Activated T-cell treated with anti-CD3 and anti-CD28 coated beads, Interleukin-2, amount 50 U/mL, for 1 hour (primary cell): ENCODE measurements around the gene CCDC142.
"Not testable (repeated sequence)": the region's sequence is repeated elsewhere in the genome, so short reads cannot be mapped to it uniquely, and the experiment has no call there.

Experiments used
- DNase-seq: peaks from one replicate; pipeline ENCODE4 v3.0.0-alpha.2; 2020

CCDC142 gene

DNA sequence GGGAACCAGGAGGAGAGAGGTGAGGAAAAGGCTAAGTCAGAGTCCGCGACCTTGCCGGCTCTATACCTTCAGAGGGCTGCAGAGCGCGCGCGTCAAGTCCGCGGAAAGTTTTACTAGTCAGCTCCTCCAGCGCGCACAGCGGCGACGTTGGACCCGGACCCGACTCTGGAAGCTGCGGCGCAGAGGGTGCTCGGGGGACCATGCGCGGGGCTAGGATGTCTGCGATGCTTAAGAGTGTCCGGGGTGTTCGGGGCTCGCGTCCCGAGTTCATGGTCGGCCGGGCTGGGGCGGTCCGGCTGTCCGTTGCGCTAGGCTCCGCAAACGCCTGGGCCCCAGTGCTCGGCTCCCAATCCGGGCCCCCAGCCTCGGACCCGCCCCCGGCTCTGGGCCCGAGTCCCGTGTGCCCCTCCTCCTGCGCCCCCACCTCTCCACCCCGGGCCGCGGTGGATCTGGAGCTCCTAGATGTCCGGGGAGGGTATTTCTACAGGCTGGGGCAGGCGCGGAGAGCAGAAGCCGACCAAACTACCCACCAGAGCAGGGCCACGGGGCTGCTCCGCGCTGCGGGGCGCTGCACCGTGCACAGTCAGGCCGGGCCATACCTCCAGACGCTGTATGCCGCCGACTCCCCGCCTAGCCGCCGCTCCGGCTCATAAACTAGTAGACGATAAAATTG lies 16.6 kb upstream of the CCDC142 start, which contains the start of gene LBX2:
LBX2 (minus strand) TSS at position 337 of the 673 bp plus-strand sequence; CDS start at position 271, 66 bp downstream.
- DNase-seq: peak; percentile 48

DNA sequence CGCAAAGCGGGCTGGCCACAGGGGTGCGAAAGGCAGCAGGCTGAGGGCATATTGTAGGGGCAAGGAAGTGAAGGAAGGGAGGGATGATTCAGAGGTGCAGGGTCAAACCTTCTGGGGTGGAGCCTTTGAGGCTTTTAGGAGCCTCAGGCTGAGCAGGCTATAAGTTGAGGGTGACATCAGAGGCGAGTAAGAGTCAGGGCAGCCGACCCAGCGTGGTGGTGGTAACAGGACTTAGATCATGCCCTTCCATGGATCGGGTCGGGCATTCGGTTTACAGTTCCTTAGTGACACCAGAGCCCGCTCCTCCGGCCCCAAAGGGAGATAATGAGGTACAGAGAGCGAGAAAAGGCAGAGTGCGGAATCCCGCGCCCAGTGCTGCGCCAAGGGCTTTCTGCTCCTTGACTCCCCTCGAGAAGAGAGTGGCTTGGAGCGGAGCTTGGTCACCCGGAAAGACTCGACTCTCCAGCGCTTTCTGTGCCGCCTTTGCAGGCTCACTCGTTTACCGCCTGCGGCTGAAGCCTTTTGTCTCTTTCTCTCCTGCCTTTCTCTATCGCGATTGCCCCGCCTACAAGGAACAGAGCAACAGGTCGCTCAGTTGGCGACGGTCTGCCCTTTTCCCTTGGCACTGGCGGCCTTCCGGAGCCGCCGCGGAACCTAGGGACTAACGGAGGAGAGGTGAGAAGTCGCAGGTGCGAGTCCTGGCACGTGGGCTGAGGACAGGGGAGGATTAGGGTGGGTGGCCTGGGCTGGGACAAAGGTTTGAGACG lies 15.9 kb upstream of the CCDC142 start:
- DNase-seq: no peak

DNA sequence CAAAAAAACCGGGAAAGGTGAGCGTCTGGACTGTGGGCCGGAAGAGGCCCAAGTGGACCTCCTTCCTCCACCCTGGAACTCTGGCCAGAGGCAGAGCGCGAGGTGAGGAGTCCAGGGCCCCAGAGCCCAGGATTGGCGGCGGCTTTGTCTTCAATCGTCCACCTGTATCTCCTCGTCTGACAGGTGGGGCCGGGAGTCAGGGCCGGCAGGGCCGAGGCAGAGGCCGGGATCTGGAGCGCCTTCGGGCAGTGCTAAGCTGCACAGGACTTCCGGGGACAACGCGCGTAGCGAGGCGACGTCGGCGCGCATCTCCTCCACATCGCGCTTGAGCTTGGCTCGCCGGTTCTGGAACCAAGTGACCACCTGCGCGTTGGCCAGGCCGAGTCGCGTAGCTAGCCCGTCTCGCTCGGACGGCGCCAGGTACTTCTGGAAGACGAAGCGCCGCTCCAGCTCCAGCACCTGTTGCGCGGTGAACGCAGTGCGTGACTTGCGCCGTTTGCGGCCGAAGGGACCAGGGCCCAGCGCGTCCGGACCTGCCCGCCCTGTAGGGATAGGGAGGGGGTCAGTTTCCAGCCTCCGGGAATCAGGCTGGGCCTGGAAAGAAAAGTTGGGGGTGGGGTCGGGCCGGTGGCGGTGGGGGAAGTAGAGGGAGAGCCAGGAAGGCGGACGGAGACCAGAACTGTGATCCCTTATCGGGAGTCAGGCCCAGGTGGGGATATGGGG lies 15.1 kb upstream of the CCDC142 start:
- no peak for DNase-seq

DNA sequence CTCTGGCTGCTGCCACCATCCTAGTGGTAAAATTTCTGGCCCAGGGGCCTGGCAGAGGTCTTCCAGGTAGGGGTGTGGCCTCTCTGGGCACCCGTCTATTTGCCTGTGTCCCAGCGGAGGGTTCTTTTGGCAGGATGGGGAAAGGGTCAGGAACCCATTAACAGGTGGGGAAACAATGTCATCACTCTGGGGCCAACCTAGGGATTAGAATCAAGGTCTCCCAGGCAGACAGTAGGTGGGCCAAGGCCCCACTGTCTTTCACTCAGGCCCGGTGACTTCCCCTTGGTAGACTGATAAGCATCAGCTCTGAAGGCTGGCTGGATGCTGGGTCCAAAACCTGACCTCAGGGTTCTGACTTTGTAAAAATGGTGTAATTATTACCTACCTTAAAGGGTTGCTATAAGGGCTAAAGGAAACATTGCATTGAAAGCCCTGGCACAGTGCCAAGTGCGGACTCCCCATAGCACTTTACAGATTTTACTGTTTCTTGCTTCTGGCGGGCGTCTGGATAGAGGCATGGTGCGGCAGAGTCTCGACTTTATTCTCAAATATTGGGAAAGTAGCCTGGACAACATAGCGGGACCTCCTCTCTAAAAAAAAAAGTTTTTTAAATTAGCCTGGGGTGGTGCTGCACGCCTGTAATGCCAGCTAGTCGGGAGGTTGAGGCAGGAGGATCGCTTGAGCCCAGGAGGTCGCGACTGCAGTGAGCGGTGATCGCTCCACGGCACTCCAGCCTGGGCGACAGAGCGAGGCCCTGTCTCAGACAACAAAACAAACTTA lies 14.4 kb upstream of the CCDC142 start:
- no peak for DNase-seq

- no peak for DNase-seq
Observed at GRCh38 chr2:74495440-74495839, 12.6 kb upstream of the CCDC142 start.

DNA sequence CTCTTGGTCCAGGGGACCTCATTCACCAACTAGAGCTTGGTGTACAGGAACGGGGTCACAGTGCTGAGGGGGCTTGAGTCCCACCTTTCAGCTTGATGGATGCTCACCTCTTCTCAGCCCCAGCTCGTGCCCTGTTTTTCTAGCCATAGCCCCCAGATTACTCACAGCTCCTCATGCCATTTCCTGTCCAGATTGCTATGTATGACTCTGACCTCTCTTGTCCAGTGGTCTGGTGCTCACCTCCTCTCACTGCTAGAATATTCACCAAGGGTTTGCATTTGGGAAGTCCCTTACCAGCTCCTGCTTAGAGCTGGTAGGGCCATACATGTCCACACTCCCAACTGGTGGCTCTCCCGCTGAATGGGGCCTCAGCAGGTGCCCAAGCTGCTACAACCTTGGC lies 10.7 kb upstream of the CCDC142 start:
- DNase-seq: no peak

GRCh38 chr2:74491648-74492544 lies 9.1 kb upstream of the CCDC142 start:
- no peak for DNase-seq

DNA sequence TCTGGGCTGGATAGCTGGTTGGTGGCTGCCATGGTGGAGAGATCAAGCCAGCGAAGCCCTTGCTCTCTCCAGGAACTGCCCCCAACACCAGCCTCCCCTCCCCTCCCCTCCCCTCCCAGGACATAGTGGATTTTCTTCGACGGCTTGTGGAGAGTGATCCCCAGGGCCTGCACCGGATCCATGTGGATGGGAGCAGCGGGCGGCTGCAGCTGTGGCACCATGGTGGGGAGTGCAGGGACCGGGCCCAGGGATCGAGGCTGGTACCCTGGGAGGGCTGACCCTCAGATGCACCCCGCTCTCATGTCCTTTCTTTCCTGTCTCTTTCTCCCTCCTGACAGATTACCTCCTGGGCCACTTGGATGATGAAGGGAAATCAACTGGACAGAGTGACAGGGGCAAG lies 7.1 kb upstream of the CCDC142 start:
- DNase-seq: no peak

- DNase-seq: no peak
Observed at GRCh38 chr2:74488643-74489481, 6.1 kb upstream of the CCDC142 start.

- DNase-seq: no peak
Observed at GRCh38 chr2:74486141-74486540, 3.3 kb upstream of the CCDC142 start.

- DNase-seq: not testable (repeated sequence)
Observed at GRCh38 chr2:74483675-74484164, 922 bp upstream of the CCDC142 start.

DNA sequence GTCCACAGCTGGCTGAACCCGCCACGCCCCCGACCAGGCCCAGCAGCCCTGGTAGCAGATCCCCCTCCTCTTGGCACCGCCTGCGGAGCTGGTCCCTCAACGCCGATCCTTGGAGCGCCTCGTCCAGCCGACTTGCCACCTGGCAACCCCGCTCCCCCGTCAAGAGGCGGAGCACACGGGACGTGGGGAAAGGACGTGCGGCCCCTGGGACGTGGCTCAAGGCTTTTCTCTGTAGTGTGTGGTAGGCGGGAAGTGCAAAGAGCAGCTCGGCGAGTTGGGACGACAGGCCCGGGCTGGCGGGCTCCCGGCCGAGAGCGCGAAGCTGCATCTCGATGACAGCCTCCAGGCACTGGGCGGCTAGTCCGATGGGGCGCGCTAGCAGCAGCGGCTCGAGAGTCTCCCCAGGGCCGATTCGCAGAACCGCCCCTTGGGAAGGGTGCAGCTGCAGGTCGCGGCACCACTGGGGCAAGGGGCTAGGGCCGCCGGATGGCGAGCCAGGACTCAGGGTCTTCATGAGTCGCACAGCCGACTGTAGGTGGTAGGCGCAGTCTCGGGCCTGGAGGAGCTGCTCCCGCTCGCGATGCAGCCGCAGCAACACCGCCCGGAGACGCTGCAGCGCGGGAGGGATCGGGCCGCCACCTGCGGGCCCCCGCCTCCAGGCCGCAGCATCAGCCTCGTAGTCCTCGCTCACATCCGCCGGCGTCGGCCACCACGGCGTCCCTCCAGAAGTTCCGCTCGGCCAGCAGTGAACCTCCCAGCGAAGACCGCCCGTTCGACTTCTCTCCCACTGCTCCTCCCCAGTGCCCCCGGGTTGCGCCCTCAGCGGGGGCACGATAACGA lies 617 bp downstream of the CCDC142 start:
- no peak for DNase-seq

DNA sequence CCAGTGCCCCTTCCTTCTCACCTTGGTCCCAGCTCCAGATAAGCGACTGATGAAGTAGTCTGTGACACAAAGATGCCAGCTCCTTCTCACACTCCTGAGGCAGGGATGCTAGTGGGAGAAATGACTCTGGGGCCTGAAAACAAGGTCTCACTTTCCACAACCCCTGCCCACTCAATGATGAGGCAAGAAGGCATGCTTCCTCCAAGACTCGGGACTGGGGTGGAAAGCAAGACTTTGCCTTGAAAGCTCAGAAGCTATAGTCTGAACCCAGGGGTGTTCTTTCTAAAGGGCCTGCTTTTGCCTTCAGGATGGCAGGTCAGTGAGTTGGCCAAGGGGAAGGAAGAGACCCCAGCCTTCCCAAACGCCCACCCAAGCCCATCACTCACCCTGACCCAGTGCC lies 1.4 kb downstream of the CCDC142 start:
- no peak for DNase-seq

DNA sequence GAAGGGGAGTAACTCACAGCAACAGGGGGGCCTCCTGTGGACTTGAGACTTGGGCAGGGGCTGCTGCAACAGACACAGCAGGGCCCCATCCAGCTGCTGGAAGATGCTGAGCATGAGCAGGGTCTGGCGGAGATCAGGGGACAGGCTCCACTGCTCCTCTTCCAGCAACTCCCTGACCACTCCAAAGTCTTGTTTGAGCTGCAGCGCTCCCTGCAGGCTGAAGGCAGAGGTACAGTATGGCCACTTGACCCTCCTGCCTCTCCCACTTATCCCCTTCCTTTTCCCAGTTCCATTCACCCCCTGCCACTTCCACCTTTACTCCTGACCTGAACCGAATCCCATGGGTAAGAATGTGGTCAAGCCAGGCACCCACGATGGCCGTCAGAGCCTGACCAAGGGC lies 7.9 kb downstream of the CCDC142 start:
- no peak for DNase-seq

DNA sequence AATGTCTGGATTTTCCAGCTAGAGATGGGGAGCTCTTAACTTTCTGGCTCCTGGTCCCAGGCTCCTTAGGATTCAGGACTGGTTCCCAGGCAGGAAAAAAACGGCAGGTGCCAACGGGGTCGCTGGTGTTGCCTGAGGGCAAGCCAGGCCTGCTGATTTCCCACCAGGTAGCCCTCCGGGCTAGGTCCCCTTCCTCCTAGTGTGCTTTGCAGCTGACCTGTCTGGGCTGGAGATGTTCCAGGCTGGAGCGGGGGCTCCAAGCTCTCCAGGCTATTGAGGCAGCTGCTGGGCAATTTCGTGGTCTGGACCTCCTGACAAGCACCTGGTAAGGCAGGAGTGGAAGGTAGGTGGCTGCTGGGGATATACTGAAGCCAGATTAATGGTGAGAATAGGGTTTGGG lies 8.3 kb downstream of the CCDC142 start:
- no peak for DNase-seq

- DNase-seq: no peak
Observed at GRCh38 chr2:74472945-74473258, 9.9 kb downstream of the CCDC142 start.

DNA sequence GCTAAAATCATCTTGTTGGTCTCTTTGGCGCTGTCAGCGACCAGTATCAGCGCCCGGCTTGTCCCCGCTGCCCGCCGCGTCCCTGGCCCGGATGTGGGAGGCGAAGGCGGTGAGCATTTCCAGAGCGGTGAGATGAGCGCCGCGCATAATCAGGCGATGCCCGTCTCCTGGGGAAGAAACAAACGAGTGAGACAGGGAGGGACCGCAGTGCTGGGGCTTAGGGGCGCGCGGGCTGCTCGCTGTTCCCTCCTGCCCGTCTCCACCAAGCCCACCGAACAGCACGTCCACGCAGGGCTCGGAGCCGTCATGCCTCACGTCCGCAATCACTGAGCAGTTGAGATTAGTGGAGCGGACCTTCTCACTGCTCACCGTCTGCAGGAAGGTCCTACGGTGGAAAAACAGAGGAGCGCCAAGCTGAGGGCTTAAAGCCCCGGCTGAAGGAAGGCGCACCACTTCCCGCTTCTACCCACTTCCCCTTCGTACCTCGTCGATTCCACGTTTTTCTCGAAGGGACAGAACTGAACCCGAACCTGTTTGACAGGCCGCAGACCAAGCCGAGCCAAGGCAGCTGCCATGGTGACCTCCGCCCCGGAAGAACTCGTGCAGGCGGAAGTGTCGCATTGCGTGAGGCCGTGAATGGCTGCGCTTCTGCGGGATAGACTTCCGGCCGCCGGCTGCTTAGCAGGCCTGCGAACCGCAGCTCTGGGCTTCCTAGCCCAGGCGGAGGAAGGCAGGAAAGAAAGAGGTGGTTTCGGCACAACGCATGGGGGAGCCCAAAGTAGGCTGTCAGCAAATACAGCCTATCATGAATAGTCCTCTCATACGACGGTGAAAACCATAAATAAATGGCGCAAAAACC lies 10.5 kb downstream of the CCDC142 start, which contains the start of gene MRPL53:
MRPL53 (minus strand) TSS at position 595 of the 859 bp plus-strand sequence; CDS start at position 575, 20 bp downstream.
- peak; percentile 97 for DNase-seq

GRCh38 chr2:74471332-74472065 lies 11.3 kb downstream of the CCDC142 start:
- DNase-seq: no peak
